ENCODE results near the gene OTUD4. TPM values are rescaled to one million over a fixed set of nuclear protein-coding genes. Genes with fewer than 3 reads are reported as not detected.
A peak's percentile ranks its signal among the peaks of the same experiment; 100 is the strongest.

The OTUD4 gene
- polyA plus RNA-seq, 2 donors: 7.8 to 8.3 TPM

DNA sequence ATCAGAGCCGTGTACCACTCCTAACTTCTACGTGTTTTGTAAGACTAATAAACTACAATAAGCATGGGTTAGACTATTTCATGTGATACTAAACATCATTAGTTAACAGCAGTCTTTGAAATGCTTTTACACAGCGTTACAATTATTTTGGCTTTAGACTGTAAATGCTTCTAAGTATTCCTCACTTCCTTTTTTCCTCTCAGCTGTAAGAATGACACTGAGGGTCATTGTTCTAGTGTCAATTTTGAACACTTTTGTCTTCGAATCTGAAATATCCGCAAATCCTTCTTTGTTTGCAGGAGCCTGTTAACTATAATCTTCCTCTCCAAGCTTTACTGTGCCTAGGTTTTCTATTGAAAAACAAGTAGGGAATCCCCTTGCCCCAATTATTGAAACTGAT lies 80.7 kb downstream of the OTUD4 start:
- H3K36me3 ChIP-seq (ENCODE audit: control insufficient read depth in 2 of 2, insufficient read depth in 2 of 2, low read length in 1 of 2): peaks cover 0 to 3% of the 10 kb centered on the region in 2 donors
- H3K27ac ChIP-seq (ENCODE audit: low read depth in 2 of 2, low read length in 1 of 2): no peak overlapping the region
- no peaks in the 10 kb centered on the region for H3K9me3 ChIP-seq (ENCODE audit: control insufficient read depth in 2 of 2, insufficient read depth in 1 of 2, low read depth in 1 of 2, low read length in 1 of 2)
- peak overlapping the region in 1 of 2 donors; percentile 95 for H3K4me3 ChIP-seq (ENCODE audit: low read depth in 1 of 2, low read length in 2 of 2)
- no peaks in the 10 kb centered on the region for H3K27me3 ChIP-seq (ENCODE audit: control insufficient read depth in 1 of 2, insufficient read depth in 2 of 2, low read length in 2 of 2)
- peaks cover 0 to 1% of the 10 kb centered on the region in 2 donors for H3K4me1 ChIP-seq (ENCODE audit: control insufficient read depth in 2 of 2, insufficient read depth in 2 of 2, low read length in 1 of 2)
- WGBS, 2 donors: 10 to 17% methylated on average over 5 of the region's 5 CpGs

DNA sequence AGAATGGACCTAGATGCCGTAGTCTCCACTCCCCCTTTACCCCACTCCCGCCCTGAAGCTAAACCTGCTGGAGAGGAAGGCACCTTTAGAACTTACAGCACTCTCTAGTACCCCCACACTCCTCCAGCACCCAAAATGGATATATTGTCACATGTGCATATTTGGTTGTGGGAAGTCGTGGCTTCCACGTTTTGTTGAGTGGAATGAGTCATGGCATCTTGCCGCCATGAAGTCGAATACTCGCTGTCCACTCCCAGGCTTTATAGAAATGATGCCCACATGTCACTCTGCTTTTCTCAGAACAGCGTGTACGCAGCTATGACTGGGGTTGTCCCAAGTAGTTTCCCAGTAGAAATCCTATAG lies 81.7 kb downstream of the OTUD4 start:
- Histone ChIP-seq H3K27ac (ENCODE audit: low read depth in 2 of 2, low read length in 1 of 2) (peak overlapping the region; percentile 95 to 97), H3K9me3 (ENCODE audit: control insufficient read depth in 2 of 2, insufficient read depth in 1 of 2, low read depth in 1 of 2, low read length in 1 of 2) (peaks cover 0 to 2% of the 10 kb centered on the region in 2 donors), H3K36me3 (ENCODE audit: control insufficient read depth in 2 of 2, insufficient read depth in 2 of 2, low read length in 1 of 2) (peaks cover 0 to 3% of the 10 kb centered on the region in 2 donors), H3K27me3 (ENCODE audit: control insufficient read depth in 1 of 2, insufficient read depth in 2 of 2, low read length in 2 of 2) (no peaks in the 10 kb centered on the region), H3K4me1 (ENCODE audit: control insufficient read depth in 2 of 2, insufficient read depth in 2 of 2, low read length in 1 of 2) (peaks cover 0 to 1% of the 10 kb centered on the region in 2 donors), H3K4me3 (ENCODE audit: low read depth in 1 of 2, low read length in 2 of 2) (peak overlapping the region; percentile 93 to 95)
- 0 to 1% methylated on average over 8 to 9 of the region's 9 CpGs for WGBS, 2 donors

DNA sequence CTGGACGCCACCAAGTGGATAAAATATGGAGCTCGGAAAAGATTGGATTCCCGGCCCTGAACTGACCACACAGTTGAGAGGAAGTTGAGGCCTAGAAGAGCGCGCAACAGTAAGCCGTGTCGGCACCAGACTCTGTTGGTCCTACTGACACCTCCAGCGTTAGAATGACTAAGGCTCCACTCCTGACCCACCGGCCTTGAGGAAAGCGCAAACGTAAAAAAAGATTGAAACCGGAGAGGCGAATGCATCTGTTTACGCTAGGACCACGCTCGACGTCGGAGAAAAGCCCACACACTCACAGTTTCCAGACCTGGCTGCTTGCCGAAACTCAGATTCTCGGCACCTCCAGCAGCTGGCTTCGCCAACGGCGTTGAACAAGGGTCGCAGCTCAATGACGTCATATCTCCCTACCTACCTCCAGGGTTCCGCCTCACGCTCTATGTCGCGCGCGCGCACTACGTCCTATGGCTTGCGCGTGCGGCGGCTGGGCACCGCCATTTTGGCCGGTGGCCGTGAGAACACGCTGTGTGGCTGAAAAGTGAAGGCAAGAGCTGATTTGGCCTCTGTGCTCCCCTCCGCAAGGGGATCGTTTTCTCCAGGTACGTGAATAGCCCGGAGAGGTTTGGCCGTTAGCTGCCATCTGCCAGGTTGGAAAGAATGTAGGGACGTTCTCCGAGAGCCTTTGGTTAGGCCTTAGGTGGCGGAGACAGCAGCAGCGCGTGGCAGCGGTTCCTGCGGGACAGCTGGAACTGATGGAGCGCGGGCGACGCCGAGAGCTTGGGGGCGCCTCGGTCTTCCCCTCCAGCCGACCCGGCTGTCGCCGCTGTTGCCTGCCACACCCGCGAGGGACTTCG lies 82.3 kb downstream of the OTUD4 start, which contains the start of the genes ABCE1 and ANAPC10:
TSS of gene ABCE1 (plus strand) at position 491 of the 854 bp plus-strand sequence. CDS start 6,102 bp downstream, outside the sequence.
TSS of gene ANAPC10 (minus strand) at position 376 of the 854 bp plus-strand sequence. CDS start 2,097 bp downstream, outside the sequence.
- Histone ChIP-seq H3K4me3 (ENCODE audit: low read depth in 1 of 2, low read length in 2 of 2) (peak within 1 kb of the TSS; percentile 93 to 95), H3K36me3 (ENCODE audit: control insufficient read depth in 2 of 2, insufficient read depth in 2 of 2, low read length in 1 of 2) (peaks cover 0 to 3% of the 10 kb centered on the region in 2 donors), H3K27me3 (ENCODE audit: control insufficient read depth in 1 of 2, insufficient read depth in 2 of 2, low read length in 2 of 2) (no peaks in the 10 kb centered on the region), H3K4me1 (ENCODE audit: control insufficient read depth in 2 of 2, insufficient read depth in 2 of 2, low read length in 1 of 2) (peaks cover 0 to 1% of the 10 kb centered on the region in 2 donors), H3K9me3 (ENCODE audit: control insufficient read depth in 2 of 2, insufficient read depth in 1 of 2, low read depth in 1 of 2, low read length in 1 of 2) (peaks cover 0 to 2% of the 10 kb centered on the region in 2 donors), H3K27ac (ENCODE audit: low read depth in 2 of 2, low read length in 1 of 2) (peak within 1 kb of the TSS; percentile 95 to 97)
- WGBS, 2 donors: 0% methylated on average over 67 of the region's 67 CpGs

DNA sequence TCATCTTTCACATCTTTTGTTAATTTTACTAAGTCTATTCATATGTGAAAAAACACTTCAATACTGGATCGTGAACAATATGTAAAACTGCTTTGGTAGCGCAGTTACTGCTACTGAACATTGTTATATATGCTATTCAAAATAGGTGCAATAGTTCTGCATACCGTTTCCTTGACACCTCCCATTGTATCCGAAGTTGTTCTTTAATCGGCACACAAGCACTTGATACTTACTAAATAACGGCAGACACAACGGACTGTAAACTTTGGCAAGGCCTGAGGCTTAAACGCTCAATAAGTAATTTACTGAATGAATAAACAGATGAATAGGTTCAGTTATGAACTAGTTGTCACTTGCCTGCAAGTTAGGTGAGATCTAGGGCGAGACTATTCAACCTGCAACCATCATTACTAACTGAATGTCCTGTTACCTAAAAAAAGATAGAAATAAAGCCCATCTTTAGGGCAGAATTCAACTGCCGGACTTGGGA lies 83.0 kb downstream of the OTUD4 start:
- Histone ChIP-seq H3K36me3 (ENCODE audit: control insufficient read depth in 2 of 2, insufficient read depth in 2 of 2, low read length in 1 of 2) (peaks cover 0 to 3% of the 10 kb centered on the region in 2 donors), H3K4me3 (ENCODE audit: low read depth in 1 of 2, low read length in 2 of 2) (peak overlapping the region; percentile 93 to 95), H3K27me3 (ENCODE audit: control insufficient read depth in 1 of 2, insufficient read depth in 2 of 2, low read length in 2 of 2) (no peaks in the 10 kb centered on the region), H3K27ac (ENCODE audit: low read depth in 2 of 2, low read length in 1 of 2) (peak overlapping the region; percentile 95 to 97), H3K4me1 (ENCODE audit: control insufficient read depth in 2 of 2, insufficient read depth in 2 of 2, low read length in 1 of 2) (peaks cover 0 to 1% of the 10 kb centered on the region in 2 donors), H3K9me3 (ENCODE audit: control insufficient read depth in 2 of 2, insufficient read depth in 1 of 2, low read depth in 1 of 2, low read length in 1 of 2) (peaks cover 0 to 2% of the 10 kb centered on the region in 2 donors)
- 5% methylated on average over 10 of the region's 10 CpGs for WGBS, 2 donors

DNA sequence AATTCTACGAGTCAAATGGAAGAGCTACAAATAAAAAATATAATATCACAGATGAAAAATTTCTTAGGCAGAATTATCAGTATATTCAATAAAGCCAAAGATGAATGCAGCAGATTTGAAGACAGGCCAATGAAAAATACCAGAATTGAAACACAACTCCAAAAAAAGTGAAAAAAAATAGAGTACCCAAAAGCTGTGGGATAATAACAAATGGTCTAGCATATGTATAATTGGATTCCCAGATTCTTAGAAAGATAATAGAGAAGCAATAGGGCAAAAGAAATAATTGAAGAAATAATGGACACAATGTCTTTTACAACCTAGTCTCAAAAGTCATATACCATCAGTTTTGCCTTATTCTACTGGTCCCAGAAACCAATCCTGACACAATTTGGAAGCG lies 86.8 kb downstream of the OTUD4 start:
- 99% methylated on average over 2 of the region's 2 CpGs for WGBS, 2 donors
- no peaks in the 10 kb centered on the region for H3K4me1 ChIP-seq (ENCODE audit: control insufficient read depth in 2 of 2, insufficient read depth in 2 of 2, low read length in 1 of 2)
- H3K4me3 ChIP-seq (ENCODE audit: low read depth in 1 of 2, low read length in 2 of 2): no peak overlapping the region
- no peaks in the 10 kb centered on the region for H3K27me3 ChIP-seq (ENCODE audit: control insufficient read depth in 1 of 2, insufficient read depth in 2 of 2, low read length in 2 of 2)
- H3K9me3 ChIP-seq (ENCODE audit: control insufficient read depth in 2 of 2, insufficient read depth in 1 of 2, low read depth in 1 of 2, low read length in 1 of 2): peaks cover 0 to 2% of the 10 kb centered on the region in 2 donors
- no peak overlapping the region for H3K27ac ChIP-seq (ENCODE audit: low read depth in 2 of 2, low read length in 1 of 2)
- H3K36me3 ChIP-seq (ENCODE audit: control insufficient read depth in 2 of 2, insufficient read depth in 2 of 2, low read length in 1 of 2): peaks cover 0 to 3% of the 10 kb centered on the region in 2 donors

DNA sequence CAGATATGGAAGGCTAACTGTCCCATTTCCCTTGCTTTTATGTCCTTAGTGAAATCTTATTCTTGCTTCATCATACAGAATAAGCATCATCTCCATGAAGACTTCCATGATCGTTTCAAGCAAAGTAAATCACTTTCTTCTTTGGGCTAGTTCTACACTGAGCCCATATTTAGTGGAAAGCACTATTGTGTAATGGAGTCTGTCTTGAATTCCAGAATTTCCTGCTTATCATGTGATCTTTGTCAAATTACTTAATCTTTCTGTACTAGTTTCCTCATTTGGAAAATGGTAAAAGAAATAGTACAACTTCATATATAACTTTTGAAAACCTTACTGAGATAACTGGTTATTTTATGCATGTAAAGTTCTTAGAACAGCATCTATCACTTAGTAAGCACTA lies 90.0 kb downstream of the OTUD4 start:
- Histone ChIP-seq H3K4me3 (ENCODE audit: low read depth in 1 of 2, low read length in 2 of 2) (no peak overlapping the region), H3K4me1 (ENCODE audit: control insufficient read depth in 2 of 2, insufficient read depth in 2 of 2, low read length in 1 of 2) (no peaks in the 10 kb centered on the region), H3K36me3 (ENCODE audit: control insufficient read depth in 2 of 2, insufficient read depth in 2 of 2, low read length in 1 of 2) (peaks cover 0 to 3% of the 10 kb centered on the region in 2 donors), H3K9me3 (ENCODE audit: control insufficient read depth in 2 of 2, insufficient read depth in 1 of 2, low read depth in 1 of 2, low read length in 1 of 2) (peaks cover 0 to 2% of the 10 kb centered on the region in 2 donors), H3K27me3 (ENCODE audit: control insufficient read depth in 1 of 2, insufficient read depth in 2 of 2, low read length in 2 of 2) (no peaks in the 10 kb centered on the region), H3K27ac (ENCODE audit: low read depth in 2 of 2, low read length in 1 of 2) (no peak overlapping the region)
- 91 to 92% methylated on average over 1 of the region's 1 CpG for WGBS, 2 donors

DNA sequence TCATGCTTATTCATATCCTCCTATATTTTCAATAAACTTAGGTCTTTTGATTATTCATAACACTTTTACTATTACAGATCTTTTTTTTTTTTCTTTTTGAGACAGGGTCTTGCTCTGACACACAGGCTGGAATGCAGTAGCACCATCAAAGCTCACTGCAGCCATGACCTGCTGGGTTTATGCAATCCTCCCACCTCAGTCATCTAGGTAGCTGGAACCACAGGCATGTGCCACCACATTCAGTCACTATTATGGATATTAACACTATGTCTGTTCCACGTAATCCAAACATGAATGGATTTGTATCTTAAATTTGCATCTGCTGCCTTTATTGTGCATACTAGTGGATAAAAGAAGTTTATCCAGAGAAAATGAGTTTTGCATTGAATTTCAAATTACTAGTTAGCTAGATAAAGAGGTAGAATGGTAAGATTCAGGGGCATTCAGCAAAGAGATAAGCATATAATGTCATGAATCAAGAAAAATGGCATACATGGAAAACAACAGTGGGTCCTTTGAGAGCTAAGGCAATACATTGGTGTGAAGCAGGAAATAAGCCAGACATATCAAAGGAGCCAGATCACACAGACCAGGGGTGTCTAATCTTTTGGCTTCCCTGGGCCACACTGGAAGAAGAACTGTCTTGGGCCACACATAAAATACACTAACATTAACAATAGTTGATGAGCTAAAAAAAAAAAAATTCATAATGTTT lies 96.3 kb downstream of the OTUD4 start:
- Histone ChIP-seq H3K4me1 (ENCODE audit: control insufficient read depth in 2 of 2, insufficient read depth in 2 of 2, low read length in 1 of 2) (peaks cover 0 to 2% of the 10 kb centered on the region in 2 donors), H3K4me3 (ENCODE audit: low read depth in 1 of 2, low read length in 2 of 2) (no peak overlapping the region), H3K27me3 (ENCODE audit: control insufficient read depth in 1 of 2, insufficient read depth in 2 of 2, low read length in 2 of 2) (no peaks in the 10 kb centered on the region), H3K9me3 (ENCODE audit: control insufficient read depth in 2 of 2, insufficient read depth in 1 of 2, low read depth in 1 of 2, low read length in 1 of 2) (no peaks in the 10 kb centered on the region), H3K27ac (ENCODE audit: low read depth in 2 of 2, low read length in 1 of 2) (no peak overlapping the region), H3K36me3 (ENCODE audit: control insufficient read depth in 2 of 2, insufficient read depth in 2 of 2, low read length in 1 of 2) (peaks cover 0 to 2% of the 10 kb centered on the region in 2 donors)
- WGBS, 2 donors: 91 to 92% methylated on average over 1 of the region's 1 CpG

Other genes starting within 250 kb of the OTUD4 start
- gene ANAPC10, start 82.4 kb downstream of the OTUD4 start, polyA plus RNA-seq: 10 to 100 TPM in 1 of 2 donors, 1 to 10 TPM in 1; 6.2 to 11.7 TPM
- gene ABCE1, start 82.3 kb downstream of the OTUD4 start, polyA plus RNA-seq: 10 to 100 TPM; 14.8 to 27.4 TPM